ENCODE results near the gene COX6B1.

DNA sequence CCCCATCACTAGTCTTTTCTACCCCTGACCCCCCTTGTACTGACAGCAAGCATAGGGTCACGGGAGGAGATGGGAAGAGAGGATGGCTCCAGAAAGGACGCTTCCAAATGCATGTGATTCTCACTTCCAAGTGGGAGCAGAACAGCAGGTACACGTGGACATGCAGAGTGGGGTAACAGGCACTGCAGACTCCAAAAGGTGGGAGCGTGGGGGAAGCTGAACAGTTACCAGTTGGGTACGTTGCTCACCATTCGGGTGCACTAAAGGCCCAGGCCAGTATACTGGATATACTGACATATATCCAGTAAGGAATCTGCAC lies 8.8 kb upstream of the COX6B1 start:
- TF ChIP-seq, protein P1, sequence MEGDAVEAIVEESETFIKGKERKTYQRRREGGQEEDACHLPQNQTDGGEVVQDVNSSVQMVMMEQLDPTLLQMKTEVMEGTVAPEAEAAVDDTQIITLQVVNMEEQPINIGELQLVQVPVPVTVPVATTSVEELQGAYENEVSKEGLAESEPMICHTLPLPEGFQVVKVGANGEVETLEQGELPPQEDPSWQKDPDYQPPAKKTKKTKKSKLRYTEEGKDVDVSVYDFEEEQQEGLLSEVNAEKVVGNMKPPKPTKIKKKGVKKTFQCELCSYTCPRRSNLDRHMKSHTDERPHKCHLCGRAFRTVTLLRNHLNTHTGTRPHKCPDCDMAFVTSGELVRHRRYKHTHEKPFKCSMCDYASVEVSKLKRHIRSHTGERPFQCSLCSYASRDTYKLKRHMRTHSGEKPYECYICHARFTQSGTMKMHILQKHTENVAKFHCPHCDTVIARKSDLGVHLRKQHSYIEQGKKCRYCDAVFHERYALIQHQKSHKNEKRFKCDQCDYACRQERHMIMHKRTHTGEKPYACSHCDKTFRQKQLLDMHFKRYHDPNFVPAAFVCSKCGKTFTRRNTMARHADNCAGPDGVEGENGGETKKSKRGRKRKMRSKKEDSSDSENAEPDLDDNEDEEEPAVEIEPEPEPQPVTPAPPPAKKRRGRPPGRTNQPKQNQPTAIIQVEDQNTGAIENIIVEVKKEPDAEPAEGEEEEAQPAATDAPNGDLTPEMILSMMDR (IDR thresholded peaks at IDR 0.05) = no peak
- TF ChIP-seq POLR2A (IDR thresholded peaks at IDR 0.05) = no peak
